Osteoblast (primary cell): ENCODE measurements around the gene DMPK. TPM values are rescaled to one million over a fixed set of nuclear protein-coding genes. Genes with fewer than 3 reads are reported as not detected.
"Not testable (repeated sequence)": the region's sequence is repeated elsewhere in the genome, so short reads cannot be mapped to it uniquely, and the experiment has no call there.

Experiments used
- DNase-seq: peaks from one replicate; pipeline ENCODE4 v3.0.0; 2011; ENCODE audit warnings: low spot score, mixed read lengths; ENCODE audit not compliant: insufficient read length; ENCODE audit errors: missing footprints
- H2AFZ ChIP-seq: 2 replicates; pipeline ENCODE4 v1.6.0; 2011; ENCODE audit warnings: mild to moderate bottlenecking, low read length
- H3K27ac ChIP-seq: 2 replicates; pipeline ENCODE4 v1.5.1; 2011; ENCODE audit warnings: mild to moderate bottlenecking, low read depth, low read length, moderate library complexity
- H3K27me3 ChIP-seq: 2 replicates; pipeline ENCODE4 v1.6.0; 2012; ENCODE audit warnings: mild to moderate bottlenecking, control low read depth, inconsistent platforms, low read length, moderate library complexity; ENCODE audit not compliant: insufficient read depth
- H3K36me3 ChIP-seq: 2 replicates; pipeline ENCODE4 v1.5.1; 2011; ENCODE audit warnings: mild to moderate bottlenecking, low read length, control low read depth, moderate library complexity; ENCODE audit not compliant: insufficient read depth
- H3K4me1 ChIP-seq: 2 replicates; pipeline ENCODE4 v1.5.1; 2011; ENCODE audit warnings: mild to moderate bottlenecking, low read length, control low read depth, moderate library complexity; ENCODE audit not compliant: insufficient read depth
- H3K4me2 ChIP-seq: 2 replicates; pipeline ENCODE4 v1.6.0; 2011; ENCODE audit warnings: mild to moderate bottlenecking, low read length; ENCODE audit not compliant: insufficient read depth
- H3K4me3 ChIP-seq: fragments of 200-600 bp; sonication (generic); 3 replicates; pipeline ENCODE4 v1.5.1; 2012; ENCODE audit warnings: mild to moderate bottlenecking, low read length, inconsistent platforms; ENCODE audit not compliant: insufficient read depth
- H3K79me2 ChIP-seq: 2 replicates; pipeline ENCODE4 v1.6.0; 2012; ENCODE audit warnings: mild to moderate bottlenecking, low read length, control low read depth, inconsistent platforms; ENCODE audit not compliant: insufficient read depth
- H3K9me3 ChIP-seq: 2 replicates; pipeline ENCODE4 v1.5.1; 2011; ENCODE audit warnings: low read depth, low read length, control low read depth
- H4K20me1 ChIP-seq: 2 replicates; pipeline ENCODE4 v1.6.0; 2012; ENCODE audit warnings: mild to moderate bottlenecking, low read length, control low read depth; ENCODE audit not compliant: insufficient read depth
- total RNA-seq: library from RNA; depleted of rRNA; stranded (reverse); fragments of >200 nt; gene quantifications from 2 replicates; pipeline ENCODE4 v1.2.3, GENCODE V29; 2012
- TF ChIP-seq, protein P1 (sequence below): IDR thresholded peaks from 2 replicates; pipeline ENCODE4 v1.5.1; 2011; ENCODE audit warnings: mild to moderate bottlenecking, low read depth, low read length, moderate library complexity; ENCODE audit errors: extremely low read depth

Gene DMPK
- total RNA-seq, 1 donor: 30.4 TPM

DNA sequence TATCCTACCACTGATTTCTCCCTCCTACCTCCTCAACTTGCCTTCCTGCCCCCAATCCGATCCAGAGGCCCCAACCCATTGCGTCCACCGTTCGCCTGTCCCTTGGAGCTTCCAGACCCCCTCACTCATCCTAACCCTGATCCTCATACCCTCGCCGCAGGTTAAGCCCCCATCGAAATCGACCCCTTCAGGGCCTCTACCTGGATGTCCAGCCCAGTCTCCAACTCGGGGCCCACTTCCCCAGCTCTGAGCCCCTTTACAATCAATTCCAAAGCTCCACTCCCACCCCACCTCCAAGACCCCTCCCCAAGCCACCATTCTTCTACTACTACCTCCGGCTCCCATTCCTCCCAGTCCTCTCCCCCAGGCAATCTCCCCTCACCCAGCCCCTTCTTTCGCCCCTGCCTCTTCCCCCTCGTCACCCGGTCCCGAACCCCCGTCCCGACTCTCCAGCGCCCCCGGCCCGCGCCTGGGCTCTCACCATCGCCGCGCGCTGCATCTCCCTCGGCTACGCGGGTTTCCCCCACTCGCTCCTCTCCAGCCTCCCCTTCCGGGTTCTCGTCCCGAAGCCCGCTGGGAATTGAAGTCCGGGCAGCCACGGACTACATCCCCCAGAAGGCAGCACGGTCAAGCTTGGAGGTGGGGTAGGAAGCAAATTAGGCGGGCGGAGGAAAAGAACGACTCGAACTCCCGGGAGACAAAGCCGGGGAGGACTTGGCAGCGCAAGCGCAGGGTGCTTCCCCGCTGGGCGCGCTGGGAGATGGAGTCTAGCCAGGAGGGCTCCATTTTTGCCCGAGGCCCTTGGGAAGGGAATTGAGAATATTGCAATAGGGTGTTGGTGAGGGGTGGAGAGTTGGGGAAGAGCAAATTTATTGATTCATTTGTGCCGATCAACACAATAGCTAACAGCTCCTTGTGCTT, 51.7 kb downstream of the DMPK start, which contains the start of gene FBXO46:
TSS of gene FBXO46 (minus strand) at position 529 of the 921 bp plus-strand sequence. CDS start 17,401 bp downstream, outside the sequence.
- TF ChIP-seq, protein P1, sequence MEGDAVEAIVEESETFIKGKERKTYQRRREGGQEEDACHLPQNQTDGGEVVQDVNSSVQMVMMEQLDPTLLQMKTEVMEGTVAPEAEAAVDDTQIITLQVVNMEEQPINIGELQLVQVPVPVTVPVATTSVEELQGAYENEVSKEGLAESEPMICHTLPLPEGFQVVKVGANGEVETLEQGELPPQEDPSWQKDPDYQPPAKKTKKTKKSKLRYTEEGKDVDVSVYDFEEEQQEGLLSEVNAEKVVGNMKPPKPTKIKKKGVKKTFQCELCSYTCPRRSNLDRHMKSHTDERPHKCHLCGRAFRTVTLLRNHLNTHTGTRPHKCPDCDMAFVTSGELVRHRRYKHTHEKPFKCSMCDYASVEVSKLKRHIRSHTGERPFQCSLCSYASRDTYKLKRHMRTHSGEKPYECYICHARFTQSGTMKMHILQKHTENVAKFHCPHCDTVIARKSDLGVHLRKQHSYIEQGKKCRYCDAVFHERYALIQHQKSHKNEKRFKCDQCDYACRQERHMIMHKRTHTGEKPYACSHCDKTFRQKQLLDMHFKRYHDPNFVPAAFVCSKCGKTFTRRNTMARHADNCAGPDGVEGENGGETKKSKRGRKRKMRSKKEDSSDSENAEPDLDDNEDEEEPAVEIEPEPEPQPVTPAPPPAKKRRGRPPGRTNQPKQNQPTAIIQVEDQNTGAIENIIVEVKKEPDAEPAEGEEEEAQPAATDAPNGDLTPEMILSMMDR: peak; percentile 7
- DNase-seq: peak; percentile 99
- peak within 1 kb of the TSS; percentile 98 for H3K4me2 ChIP-seq
- peak within 1 kb of the TSS; percentile 64 for H3K27ac ChIP-seq
- H3K27me3 ChIP-seq: no peaks in the 10 kb centered on the region
- H2AFZ ChIP-seq: peak within 1 kb of the TSS; percentile 97
- peaks cover 7% of the 10 kb centered on the region for H3K4me1 ChIP-seq
- peaks cover 13% of the 10 kb centered on the region for H4K20me1 ChIP-seq
- no peaks in the 10 kb centered on the region for H3K36me3 ChIP-seq
- H3K4me3 ChIP-seq: peak within 1 kb of the TSS; percentile 84
- H3K9me3 ChIP-seq: no peaks in the 10 kb centered on the region
- H3K79me2 ChIP-seq: peaks cover 51% of the 10 kb centered on the region

DNA sequence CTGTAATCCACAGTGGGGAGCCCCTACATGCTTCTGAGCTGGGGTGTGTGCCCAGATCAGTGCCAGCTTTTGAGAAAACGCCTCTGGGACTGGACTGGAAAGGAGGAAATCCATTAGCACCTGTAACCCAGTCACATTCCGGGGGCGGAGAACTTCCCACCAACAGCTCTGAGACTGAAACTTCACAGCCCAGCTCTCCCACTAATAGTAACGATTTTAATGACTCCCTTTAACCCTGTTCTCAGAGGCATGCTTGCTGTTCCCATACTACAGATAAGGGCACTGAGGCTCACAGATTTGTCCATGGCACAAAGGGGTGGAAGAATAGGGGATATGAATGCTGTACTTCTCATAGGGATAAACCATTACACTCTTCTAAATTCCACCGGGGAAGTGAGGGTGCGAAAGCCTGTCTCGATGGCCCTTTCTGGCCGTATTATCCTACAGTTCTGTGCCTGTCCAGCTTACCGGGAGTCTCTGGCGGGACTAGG, 52.4 kb downstream of the DMPK start:
- Histone ChIP-seq H3K36me3 (no peaks in the 10 kb centered on the region), H3K27me3 (no peaks in the 10 kb centered on the region), H3K27ac (peak overlapping the region; percentile 64), H3K9me3 (no peaks in the 10 kb centered on the region), H3K4me1 (peaks cover 7% of the 10 kb centered on the region), H4K20me1 (peaks cover 13% of the 10 kb centered on the region), H3K79me2 (peaks cover 59% of the 10 kb centered on the region), H3K4me3 (peak overlapping the region; percentile 84), H3K4me2 (peak overlapping the region; percentile 98), H2AFZ (peak overlapping the region; percentile 66)
- peak; percentile 50 for DNase-seq
- TF ChIP-seq, protein P1: no peak

DNA sequence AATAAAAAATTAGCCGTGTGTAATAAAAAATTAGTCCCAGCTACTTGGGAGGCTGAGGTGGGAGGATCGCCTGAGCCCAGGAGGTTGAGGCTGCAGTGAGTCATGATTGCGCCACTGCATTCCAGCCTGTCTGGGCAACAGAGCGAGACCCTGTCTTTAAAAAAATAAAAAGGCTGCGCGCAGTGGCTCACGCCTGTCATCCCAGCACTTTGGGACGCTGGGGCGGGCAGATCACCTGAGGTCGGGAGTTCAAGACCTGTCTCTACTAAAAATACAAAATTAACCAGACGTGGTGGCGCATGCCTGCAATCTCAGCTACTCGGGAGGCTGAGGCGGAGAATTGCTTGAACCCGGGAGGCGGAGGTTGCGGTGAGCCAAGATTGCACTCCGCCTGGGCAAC, 53.6 kb downstream of the DMPK start:
- Histone ChIP-seq H4K20me1 (peaks cover 13% of the 10 kb centered on the region), H3K79me2 (peaks cover 62% of the 10 kb centered on the region)
- H3K4me1 ChIP-seq: not testable (repeated sequence)

DNA sequence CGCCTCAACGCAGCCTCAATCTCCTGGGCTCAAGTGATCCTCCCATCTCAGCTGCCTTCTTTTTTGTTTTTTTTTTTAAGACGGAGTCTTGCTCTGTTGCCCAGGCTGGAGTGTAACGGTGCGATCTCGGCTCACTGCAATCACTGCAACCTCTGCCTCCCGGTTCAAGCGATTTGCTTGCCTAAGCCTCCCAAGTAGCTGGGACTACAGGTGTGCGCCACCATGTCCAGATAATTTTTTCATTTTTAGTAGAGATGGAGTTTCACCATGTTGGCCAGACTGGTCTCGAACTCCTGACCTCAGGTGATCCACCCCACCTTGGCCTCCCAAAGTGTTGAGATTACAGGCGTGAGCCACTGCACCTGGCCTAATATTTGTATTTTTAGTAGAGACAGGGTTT, 62.2 kb downstream of the DMPK start:
- H3K4me2 ChIP-seq, H3K9me3 ChIP-seq, H4K20me1 ChIP-seq, H2AFZ ChIP-seq, DNase-seq, H3K27me3 ChIP-seq, H3K4me3 ChIP-seq, H3K27ac ChIP-seq: not testable (repeated sequence)
- Histone ChIP-seq H3K79me2 (peaks cover 54% of the 10 kb centered on the region), H3K4me1 (peaks cover 36% of the 10 kb centered on the region), H3K36me3 (peaks cover 14% of the 10 kb centered on the region)

More for the DNA sequence above, 53.6 kb downstream of the DMPK start:
- not testable (repeated sequence) for H3K27ac ChIP-seq, H3K4me2 ChIP-seq, H3K4me3 ChIP-seq, H3K9me3 ChIP-seq, H3K36me3 ChIP-seq, H3K27me3 ChIP-seq, H2AFZ ChIP-seq, DNase-seq

Other genes with a start within 250 kb of the DMPK start
- gene OPA3, start 197.7 kb downstream of the DMPK start, total RNA-seq: 7.1 and 7.6 TPM in 2 replicates
- gene GPR4, start 180.3 kb downstream of the DMPK start, total RNA-seq: not detected in 2 replicates
- gene EML2, start 143.1 kb downstream of the DMPK start, total RNA-seq: 10.1 and 11.8 TPM in 2 replicates
- gene GIPR, start 114.3 kb downstream of the DMPK start, total RNA-seq: under 0.01 and 0.88 TPM in 2 replicates
- gene SNRPD2, start 90.5 kb downstream of the DMPK start, total RNA-seq: 139 and 155 TPM in 2 replicates
- 15.6 and 16.5 TPM in 2 replicates for gene QPCTL, start 89.8 kb downstream of the DMPK start, total RNA-seq
- gene FBXO46, start 51.6 kb downstream of the DMPK start, total RNA-seq: 8.0 and 9.0 TPM in 2 replicates
- gene MEIOSIN, start 49.1 kb downstream of the DMPK start, total RNA-seq: not detected in 2 replicates
- 11.6 and 11.8 TPM in 2 replicates for gene SIX5, start 13.2 kb downstream of the DMPK start, total RNA-seq
- 48.5 and 49.2 TPM in 2 replicates for gene DMWD, start 10.4 kb upstream of the DMPK start, total RNA-seq
- gene RSPH6A, start 32.8 kb upstream of the DMPK start, total RNA-seq: under 0.01 and 0.29 TPM in 2 replicates
- gene SYMPK, start 80.7 kb upstream of the DMPK start, total RNA-seq: 30.6 and 42.0 TPM in 2 replicates
- gene FOXA3, start 81.8 kb upstream of the DMPK start, total RNA-seq: not detected in 2 replicates
- 28.6 and 35.8 TPM in 2 replicates for gene IRF2BP1, start 103.7 kb upstream of the DMPK start, total RNA-seq
- 2.1 and 3.3 TPM in 2 replicates for gene MYPOP, start 120.1 kb upstream of the DMPK start, total RNA-seq
- gene NANOS2, start 132.3 kb upstream of the DMPK start, total RNA-seq: not detected in 2 replicates
- not detected in 2 replicates for gene NOVA2, start 191.4 kb upstream of the DMPK start, total RNA-seq
- 3.6 and 5.9 TPM in 2 replicates for gene CCDC61, start 213.0 kb upstream of the DMPK start, total RNA-seq
- not detected in 2 replicates for gene PGLYRP1, start 240.6 kb upstream of the DMPK start, total RNA-seq